ENCODE measurements around the gene GRP.

The GRP gene

DNA sequence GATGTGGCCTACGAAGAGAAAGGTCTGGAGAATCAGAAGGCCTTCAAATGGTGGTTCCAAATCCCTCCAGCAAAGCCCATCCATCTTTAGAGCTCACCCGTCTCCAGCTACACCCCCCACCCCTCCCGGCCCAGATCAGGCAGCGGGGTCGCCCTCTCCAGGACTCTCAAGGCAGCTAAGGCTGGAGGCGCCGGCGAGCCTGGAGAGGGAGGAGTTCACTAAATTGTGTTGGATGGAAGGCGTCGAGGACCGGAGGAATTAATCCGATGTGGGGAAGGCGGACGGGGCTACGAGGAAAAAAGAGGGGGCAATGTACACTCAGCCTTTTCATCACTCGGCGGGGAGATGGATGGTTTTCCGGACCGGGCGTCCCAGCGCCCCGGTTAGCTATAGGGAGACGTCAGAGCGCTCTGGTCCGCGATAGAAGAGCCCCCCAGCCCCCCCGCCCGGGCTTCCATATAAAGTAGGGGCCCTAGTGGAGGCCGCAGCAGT, at the start of gene GRP:
GRP (plus strand) TSS at position 487 of the 492 bp plus-strand sequence. CDS start 108 bp downstream, outside the sequence.
- DNase-seq: no peak

DNA sequence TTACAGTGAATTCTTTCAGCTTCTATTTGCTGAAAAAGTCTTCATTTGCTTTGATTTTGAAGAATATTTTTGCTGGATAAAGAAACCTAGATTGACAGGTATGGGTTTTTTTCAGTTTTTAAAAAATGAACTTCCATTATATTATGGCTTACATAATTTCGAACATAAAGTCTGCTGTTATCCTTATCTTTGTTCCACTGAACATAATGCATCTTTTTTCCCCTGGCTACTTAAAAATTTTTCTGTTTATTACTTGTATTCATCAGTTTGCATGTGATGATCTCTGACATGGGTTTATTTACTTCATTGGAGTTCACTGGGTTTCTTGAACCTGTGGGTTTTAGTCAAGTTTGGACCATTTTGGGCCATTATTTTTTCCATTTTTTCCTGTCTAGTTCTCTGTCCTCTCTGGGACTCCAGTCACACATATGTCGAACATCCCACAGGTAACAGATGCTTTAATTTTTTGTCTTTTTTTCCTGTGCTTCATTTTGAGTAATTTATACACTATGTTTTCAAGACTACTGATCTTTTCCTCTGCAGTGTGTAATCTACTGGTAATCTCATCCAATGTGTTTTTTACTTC, 47.2 kb upstream of the GRP start:
- no peak for DNase-seq

DNA sequence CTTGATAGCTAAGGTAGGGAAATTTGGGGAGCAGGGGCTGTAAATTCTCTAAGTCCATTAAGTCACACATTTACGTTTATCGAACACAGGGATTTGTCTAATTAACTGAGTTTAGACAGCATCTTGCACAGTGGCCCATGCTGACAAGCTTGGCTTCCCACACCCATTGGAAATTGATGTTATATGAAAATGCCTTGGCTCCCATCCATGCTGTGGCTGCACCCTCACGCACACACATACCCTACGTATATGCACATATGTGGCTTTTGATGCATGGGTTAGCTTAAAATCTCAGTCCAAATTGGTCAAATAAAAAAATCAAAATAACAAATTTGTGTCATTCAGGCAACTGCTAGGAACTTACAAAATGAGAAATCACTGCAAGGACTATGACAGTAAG, 42.5 kb upstream of the GRP start:
- DNase-seq: no peak

DNA sequence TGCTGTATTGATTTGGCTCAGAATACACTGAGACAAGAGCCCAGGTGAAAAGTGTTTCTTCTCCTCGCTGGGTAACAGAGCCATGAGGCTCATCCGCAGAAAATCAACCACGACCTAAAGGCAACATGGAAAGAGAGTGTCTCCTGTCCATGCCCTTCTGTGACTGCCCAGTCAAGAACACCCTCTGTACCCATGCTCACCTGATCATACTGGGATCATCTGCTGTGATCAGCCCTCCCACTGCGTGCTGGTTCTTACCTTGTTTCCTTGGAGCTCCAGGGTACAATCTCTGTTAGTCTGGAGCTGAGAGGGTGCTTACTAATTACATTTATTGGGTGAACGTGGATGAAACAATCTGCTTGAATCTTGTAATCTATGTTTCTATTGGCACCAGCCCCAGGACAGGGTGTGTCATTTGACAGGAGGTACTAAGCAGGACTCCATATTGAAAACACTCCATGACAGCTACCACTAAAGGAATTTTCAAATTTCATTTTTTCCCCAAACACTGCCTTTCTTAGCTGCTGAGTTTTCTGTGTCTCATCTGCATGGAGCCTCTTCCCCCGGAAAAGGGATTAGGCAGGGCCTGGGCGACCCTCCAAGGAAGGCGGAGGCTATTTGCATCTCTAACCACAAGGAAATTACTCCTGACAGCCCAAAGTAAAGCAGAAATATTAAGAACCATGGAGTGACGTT, 39.7 kb upstream of the GRP start:
- peak; percentile 38 for DNase-seq

DNA sequence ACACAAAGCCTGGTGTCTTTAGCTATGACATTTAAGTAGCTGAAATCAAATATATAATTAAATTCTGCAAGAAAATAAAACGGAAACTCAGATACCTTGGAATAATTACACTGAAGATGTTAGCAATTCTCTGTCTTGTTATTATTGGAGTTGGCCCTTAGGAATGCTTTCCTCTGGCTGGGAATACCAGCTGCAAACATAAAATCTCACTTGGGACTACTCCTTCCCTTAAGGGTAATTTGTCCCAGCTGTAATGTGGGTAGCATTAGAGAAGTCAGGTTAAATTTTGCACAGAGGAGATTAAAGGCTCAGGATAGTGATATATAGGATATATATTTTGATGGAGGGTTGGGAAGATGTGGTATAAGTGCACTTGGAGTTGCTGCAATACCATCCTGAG, 37.3 kb upstream of the GRP start:
- DNase-seq: no peak

DNA sequence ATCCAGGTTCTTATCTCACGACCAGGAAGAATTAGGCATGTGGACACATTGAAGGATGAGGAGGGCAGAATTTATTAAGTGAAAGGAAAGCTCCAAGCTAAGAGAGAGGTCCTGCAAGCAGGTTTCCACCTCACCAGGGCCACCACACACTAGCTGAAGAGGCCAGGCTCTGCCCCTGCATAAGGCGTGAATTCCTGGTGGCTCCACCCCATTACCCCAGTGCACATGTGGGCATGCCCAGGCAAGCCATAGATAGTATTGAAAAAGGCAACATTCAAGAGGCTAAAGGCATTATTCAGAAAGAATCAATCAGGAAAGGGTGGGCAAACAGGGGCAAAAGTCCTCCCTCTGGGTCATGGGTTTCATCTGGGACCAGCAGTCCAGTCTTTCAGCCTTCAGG, 30.9 kb upstream of the GRP start:
- no peak for DNase-seq

DNA sequence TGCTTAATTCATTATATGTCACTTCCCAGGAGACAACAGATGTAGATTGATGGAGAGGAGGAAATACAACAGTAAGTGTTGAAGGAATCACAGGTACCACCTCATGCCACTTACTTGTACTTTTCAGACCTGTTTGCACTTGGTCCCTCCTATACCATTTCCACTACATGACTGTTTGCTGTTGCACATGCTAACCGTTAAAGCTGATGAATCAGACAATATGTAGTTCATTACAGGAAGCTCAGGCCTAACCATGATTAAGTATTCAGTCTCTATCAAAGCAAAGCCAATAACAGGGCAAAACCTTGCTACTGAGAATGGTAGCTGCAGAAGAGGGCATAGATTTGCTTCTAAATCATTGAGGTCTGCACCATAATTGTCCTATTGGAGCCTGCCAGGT, 30.2 kb upstream of the GRP start:
- no peak for DNase-seq

DNA sequence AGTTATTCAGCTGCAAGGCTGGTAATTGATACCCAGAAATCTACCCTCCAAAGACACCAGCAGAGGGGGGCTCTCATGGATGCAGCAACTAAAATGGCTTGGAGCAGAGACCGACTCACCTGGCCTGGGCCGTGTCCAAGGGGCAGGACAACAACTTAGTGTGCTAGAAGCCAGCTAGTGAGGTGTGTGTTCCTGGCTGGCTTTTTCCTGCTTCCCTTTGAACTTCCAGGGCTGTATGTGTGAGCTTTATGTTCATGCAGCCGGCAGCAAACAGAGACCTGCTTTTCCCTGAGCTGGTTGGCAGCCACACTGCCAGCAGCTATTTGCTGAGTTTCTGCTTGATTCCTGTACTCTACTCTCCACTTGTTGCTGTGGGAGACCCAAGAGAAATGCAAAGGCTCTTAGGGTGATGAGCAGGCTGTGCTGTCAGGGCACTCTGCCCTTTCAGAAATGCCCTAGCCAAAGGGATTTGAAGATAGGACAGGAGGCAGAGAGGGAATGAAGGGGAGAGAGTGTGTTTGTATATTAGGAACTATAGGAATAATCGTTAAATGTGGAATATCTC, 23.7 kb upstream of the GRP start:
- peak; percentile 26 for DNase-seq

DNA sequence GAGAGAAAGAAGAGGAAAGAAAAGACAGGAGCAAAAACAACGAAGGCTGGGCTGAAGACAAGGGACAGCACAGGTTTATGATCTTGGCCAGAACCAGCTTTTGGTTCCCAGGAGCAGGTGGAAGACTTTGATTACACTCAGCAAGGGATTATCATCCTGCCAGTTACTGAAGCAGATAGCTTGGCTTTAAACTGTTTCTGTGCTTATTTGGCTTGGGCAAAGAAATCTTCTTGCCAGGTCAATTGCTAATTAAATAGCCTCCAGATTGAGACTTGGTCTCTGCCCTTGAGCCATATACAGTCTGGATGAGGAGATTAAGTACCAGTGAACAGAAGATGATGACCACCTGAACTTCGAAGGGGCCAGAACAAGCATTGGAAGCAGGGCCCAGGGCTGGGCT, 22.3 kb upstream of the GRP start:
- DNase-seq: no peak

DNA sequence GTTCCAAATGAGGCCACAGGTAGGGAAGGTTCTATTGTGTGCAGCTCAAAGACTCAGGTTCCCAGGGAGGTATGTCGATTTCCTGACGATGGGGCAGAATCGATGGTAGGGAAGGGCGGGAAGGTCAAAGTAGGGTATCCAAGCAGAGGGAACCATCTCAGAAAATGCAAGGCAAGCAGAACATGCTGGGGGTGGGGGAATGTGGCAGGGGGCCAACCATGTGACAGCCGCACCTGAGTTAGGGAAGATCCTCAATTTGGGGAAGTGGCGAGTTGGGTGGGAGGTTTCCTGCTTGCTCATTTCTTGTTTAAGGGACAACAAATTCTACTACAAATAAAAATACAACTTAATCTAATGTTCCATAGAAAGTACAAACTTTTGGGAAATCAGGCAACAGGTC, 21.7 kb upstream of the GRP start:
- no peak for DNase-seq

DNA sequence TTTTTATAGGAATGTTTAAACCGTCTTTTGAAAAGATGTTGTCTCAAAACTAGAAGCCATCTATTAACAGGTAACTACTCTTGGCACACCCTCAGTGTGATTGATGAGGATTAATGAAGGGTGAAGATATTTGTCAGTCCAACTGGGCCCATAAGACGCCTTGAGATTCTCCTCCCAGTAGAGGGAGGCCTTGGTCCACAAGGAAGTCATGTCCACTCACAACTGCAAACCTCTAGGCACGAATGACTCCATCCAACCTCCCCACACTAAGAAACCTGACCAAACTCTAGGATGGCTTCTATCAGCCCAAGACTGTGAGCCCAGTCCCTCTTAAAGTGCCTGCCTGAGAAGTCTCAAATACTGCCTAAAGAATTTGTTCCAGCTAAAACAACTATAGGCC, 19.2 kb upstream of the GRP start:
- DNase-seq: no peak

DNA sequence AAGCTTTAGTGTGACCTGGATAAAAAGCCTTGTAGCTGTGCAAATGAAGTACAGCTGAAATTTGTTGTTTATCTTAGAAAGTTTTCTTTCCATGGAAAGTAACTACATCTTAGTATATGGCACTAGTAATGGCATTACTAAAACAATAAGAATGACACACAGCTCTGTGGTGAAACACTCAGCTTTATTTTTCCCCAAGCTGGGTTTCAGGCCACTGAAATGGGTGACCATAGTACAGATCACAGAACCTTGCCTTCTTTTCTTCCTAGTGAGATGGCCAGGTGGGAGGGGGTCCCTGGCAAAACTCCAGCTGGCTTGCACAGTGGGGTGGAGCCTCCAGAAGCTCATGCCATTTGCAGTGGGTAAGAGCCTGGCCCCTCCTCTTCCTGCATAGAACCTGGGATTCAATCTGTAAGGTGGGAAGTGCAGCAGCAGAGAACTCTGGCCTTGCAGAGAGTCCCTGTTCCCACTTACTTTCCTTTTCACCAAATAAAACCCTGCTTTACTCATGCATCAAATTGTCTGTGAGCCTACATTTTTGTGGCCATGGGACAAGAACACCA, 17.6 kb upstream of the GRP start:
- DNase-seq: no peak

DNA sequence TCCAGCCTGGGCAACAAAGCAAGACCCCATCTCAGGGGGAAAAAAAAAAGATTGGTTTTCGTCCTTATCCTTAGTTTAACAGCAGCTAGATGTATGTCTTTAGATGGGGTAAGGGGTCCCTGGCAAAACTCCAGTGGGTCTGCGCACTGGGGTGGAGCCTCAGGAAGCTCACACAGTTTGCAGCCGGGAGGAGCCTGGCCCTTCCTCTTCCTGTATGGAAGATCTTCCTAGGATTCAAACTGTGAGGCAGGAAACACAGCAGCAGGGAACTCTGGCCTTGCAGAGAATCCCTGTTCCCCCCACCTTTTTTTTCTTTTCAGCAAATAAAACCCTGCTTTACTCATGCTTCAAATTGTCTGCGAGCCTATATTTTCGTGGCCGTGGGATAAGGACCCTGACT, 12.5 kb upstream of the GRP start:
- no peak for DNase-seq

DNA sequence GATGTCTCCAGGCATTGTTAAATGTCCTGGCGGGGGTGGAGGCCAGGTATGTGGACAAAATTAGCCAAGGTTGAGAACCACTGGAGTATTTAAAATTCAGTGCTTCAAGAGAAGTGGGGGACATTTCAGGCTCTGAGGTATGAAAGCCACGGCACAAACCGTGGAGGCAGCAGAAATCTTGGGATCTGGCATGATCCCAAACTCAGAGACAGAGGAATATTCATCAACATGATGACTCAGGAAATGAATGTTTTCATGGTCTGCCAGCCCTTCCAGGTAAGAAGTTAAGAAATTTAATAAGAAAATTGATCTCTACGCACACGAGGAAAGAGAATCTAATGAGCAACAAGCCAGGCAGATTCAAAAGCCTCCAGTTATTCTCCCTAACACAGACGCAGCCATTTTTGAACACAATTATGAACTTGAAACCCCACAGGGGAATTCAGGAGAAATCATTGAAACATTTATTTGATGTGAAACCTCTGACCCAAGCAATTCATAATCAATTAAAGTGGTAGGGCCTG, 11.3 kb upstream of the GRP start:
- DNase-seq: no peak

DNA sequence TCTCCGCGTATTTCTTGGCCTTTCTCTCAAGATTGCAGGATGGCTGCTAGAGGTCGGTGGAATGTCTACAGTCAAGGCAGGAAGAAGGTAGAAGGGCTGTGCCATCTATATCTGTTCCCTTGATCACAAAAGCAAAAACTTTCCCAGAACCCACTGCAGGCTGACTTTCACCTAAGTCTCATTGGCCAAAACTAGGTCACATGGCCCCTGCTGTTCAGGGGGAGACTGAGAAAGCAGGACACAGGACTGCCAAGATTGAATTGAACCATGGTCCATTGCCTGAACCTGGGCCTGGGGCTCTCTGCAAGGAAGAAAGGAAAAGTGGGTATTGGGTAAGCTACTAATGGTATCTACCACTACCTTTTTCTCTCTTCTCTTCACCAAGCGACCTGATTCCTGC, 9.7 kb upstream of the GRP start:
- no peak for DNase-seq

DNA sequence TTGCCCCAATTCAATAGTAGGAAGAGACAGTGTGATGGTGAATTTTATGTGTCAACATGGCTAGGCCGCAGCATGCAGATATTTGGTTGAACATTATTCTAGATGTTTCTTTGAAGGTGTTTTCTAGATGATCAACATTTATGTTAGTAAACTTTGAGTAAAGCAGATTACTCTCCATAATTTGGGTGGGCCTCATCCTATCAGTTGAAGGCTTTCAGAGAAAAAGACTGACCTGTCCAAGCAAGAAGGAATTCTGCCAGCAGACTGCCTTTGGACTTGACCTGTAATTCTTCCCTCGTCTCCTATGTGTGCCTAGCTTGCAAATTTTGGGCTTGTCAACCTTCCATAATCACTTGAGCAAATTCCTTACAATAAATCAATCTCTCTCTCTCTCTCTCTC, 8.3 kb upstream of the GRP start:
- no peak for DNase-seq

DNA sequence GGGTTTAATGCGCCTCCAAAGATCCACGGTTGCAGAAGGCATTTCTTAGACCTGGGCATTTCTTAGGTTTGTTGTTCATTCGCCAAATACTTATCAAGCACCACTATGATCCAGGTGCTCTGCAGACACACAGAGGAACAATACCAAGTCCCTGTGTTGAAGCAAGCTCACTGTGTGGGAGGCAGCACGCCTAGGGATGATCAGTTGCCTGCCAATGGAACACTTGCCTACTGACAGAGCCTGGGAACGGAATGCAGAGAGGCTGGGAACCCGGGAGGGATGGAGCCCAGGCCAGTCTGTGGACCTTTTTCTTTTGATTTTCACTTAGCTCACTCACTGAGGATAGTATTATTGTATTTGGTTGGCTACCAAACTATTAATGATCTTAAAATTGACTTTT, 1.9 kb upstream of the GRP start:
- no peak for DNase-seq

DNA sequence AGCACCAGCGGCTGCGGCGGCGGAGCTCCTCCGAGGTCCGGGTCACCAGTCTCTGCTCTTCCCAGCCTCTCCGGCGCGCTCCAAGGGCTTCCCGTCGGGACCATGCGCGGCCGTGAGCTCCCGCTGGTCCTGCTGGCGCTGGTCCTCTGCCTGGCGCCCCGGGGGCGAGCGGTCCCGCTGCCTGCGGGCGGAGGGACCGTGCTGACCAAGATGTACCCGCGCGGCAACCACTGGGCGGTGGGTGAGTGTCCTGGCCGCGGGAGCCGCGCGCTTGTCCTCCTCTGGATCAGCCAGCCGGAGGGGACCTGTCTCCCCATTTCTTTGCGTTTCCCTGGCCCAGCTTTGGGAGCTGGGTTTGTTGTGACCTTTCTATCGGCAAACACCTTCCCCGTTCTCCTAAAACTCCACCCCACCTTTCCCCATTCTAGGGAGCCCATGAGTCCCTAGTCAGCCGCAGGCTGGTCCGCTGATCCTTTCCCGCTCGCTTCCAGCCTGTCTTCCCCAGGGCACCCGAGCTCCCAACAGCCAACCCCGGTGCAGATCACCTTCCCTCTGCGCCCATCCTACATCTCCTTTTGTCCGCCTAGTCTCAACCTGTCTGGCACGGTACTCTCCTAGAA, 316 bp downstream of the GRP start:
- DNase-seq: no peak

DNA sequence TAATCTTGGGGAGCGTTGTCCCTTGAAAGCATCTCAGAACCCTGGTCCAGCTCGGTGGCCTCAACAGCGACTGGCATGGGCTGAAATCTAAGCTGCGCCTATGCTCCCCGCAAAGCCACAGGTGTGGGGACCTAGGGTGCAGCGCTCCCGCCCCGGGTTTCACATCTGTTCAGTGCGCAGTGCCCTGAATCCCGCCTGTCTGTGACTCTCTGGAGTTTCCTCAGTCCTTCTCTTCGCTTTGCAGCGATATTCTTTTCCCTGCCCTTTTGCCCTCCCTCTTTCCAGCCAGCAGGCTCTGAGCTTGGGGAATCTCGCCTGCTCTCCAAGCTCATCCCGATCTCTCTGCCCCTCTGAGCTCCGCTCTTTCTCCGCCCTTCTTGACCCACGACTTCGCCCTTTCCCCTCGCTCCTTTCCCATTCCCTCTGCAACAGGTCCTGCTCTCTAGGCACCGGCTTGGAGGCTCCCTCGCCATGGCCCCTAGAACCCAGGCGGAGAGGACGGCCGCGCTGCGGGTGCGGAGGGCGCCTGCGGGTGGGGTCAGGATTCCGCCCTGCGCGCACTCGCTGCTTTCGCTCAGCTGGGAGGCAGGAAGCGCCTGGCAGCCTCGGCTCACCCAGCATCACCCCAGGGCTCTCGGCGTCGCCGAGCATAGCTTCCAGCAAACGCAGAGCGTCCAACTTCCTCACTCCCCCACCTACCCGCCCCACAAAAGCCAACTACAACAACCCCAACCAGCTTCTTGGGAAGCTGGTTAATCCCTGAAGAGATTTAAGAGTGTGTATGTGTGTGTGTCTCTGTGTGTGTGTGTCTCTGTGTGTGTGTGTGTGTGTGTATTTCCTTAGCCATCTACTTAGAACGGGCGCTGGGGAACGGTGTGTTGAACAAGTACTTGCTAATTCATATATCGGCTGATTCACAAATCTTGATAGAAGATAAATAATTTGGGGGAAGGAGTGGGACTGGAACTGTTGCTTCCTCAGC, 1.1 kb downstream of the GRP start:
- DNase-seq: no peak

DNA sequence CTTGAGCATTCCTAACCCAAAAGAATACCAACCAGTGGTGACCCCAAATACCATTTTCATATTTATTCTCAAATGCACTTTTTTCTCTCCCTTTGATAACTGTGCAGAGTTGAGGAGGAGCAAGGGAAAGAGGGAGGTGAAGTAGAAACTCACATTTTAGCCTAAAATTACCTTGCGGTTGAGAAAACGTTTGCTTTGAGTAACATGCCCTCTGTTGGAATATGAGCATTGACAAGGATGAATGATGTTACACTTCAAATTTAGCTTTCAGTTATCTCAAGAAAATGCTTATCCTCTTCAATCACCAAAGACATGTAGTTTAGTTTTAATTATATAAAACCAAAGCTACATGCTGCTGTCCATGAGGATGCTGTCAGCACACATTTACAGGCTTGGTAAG, 2.4 kb downstream of the GRP start:
- no peak for DNase-seq

DNA sequence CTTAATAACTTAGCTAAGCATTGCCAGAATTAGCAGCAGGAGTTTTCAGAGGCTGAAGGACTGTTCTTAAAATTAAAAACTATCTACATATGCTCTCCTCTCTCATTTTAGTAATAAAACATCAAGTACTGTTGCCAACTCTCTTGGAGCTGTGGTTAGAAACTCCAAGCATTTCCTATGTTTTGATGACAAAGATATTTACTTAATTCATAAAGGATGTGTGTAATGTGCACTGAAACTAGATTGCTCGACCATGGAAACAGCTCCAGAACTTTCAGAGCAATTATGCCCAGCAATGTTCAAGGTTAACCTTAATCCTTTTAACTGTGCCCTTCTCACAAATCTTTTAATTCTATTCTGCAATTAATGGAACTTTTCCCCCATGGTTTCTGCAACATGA, 8.4 kb downstream of the GRP start:
- no peak for DNase-seq

DNA sequence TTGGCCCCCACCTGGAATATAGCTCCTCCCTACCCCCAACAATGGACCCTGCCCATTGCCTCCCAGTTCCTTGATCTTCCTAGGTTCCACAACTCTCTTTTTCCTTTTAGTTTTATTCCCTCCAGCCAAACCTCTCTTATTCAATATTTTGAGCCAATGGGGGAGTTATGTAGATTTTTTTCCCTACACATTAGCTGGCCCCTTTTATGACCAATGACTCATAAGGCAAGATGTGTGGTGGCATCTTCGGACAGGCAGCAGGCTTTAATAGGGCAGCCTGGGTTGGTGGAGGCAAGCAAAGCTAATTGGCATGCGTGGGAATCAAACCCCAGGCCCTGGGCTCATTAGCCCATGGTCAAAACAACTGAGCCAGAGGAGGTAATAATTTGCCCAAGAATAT, 9.2 kb downstream of the GRP start:
- no peak for DNase-seq
